ENCODE results near the gene IGFN1.
A peak's percentile ranks its signal among the peaks of the same experiment; 100 is the strongest.
"Not testable (repeated sequence)": the region's sequence is repeated elsewhere in the genome, so short reads cannot be mapped to it uniquely, and the experiment has no call there.

IGFN1 gene

DNA sequence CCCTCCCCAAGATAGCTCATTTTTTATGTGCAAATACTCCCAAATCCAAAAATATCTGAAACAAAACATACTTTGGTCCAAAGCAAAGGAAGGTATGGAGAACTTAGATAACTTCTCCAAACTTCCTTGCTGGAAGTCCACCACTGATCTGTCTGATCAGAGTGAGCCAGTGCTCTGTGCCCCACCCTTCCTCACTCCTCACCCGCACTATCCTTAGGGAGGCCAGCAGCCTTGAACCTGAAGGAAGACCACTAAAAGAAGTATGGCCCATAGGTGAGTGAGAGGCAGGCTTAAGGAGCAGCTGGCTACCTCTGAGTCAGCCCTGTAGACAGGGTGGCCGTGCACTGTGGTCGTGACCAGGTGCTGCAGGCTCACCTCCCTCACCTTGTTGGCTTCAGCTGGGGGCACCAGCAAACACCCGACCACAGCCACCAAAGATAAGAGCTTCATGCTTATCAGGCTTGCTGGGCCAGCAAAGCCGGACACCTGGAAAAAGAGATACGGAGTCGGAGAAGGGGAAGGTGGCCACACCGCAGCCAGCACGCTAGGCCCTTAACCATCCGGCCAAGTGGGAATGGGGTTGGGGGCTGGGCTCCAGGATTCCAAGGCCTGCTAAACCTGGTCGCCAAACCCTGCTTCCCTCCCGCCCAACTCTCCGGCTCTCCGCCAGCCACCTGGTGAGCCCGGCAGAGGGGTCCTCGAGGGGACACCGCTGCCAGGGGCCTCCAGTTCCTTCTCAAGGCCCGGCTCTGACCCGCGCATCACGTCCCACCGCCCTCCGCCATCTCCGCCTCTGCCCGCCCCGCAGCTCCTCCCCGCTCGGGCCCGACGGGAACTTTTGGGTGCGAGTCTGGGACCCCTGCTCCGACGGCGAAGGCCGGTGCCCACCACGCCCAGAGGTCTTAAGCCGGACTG is 36.9 kb upstream of the IGFN1 start:
- DNase-seq (ENCODE audit: low spot score) = no peak
- in situ Hi-C loops (cut with MboI; ENCODE audit: low pct_unique_long_range_greater_than_20kb, low sequenced_read_pairs, unreplicated experiment) = no loop called here

DNA sequence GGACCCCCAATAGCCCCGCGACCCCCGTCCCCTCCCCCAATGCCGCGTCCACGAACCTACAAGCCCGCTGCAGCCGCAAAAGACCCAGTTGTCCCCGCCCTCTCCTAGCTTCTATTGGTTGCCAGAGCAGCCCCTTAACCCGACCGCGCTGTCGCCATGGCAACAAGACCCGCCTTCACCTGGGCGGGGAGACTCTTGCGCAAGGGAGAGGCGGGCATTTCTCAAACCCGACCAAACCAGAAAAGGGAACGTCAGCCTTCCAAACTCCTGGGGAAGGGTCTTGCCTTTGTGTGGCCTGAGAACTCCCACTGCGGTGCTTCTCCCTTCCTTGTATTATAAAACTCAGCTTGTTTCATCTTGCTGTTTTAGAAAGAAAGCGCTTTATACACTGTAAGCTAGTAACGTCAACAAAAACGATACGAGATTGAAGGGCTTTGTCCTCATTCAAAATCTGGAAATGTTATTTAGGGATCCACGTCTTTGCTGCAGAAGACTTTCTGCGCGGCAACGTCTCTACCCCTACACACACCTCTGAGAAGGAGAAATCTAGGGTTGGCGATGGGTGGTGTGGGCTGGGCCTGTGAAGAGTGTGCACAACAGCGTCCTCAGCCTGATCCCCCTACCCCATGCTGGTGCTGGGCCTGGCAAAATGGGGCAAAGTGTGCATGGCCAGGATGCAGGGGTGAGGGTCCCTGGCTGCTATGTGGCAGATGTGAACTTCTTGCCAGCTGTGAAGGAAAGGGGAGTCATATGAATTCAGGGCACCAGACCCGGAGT is 36.0 kb upstream of the IGFN1 start, which contains the start of gene TMEM9:
Gene TMEM9 (minus strand): TSS at position 86 of the 777 bp plus-strand sequence. CDS start 551 bp downstream, outside the sequence.
- TF ChIP-seq, protein P1, sequence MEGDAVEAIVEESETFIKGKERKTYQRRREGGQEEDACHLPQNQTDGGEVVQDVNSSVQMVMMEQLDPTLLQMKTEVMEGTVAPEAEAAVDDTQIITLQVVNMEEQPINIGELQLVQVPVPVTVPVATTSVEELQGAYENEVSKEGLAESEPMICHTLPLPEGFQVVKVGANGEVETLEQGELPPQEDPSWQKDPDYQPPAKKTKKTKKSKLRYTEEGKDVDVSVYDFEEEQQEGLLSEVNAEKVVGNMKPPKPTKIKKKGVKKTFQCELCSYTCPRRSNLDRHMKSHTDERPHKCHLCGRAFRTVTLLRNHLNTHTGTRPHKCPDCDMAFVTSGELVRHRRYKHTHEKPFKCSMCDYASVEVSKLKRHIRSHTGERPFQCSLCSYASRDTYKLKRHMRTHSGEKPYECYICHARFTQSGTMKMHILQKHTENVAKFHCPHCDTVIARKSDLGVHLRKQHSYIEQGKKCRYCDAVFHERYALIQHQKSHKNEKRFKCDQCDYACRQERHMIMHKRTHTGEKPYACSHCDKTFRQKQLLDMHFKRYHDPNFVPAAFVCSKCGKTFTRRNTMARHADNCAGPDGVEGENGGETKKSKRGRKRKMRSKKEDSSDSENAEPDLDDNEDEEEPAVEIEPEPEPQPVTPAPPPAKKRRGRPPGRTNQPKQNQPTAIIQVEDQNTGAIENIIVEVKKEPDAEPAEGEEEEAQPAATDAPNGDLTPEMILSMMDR (IDR thresholded peaks at IDR 0.05; ENCODE audit: extremely low read depth, insufficient read depth, missing control alignments) = no peak
- in situ Hi-C loops (cut with MboI; ENCODE audit: low pct_unique_long_range_greater_than_20kb, low sequenced_read_pairs, unreplicated experiment) = no loop called here
- peak; percentile 98 for DNase-seq (ENCODE audit: low spot score)

More for the DNA sequence above, 36.9 kb upstream of the IGFN1 start:
- TF ChIP-seq, protein P1 (IDR thresholded peaks at IDR 0.05; ENCODE audit: extremely low read depth, insufficient read depth, missing control alignments) = no peak

DNA sequence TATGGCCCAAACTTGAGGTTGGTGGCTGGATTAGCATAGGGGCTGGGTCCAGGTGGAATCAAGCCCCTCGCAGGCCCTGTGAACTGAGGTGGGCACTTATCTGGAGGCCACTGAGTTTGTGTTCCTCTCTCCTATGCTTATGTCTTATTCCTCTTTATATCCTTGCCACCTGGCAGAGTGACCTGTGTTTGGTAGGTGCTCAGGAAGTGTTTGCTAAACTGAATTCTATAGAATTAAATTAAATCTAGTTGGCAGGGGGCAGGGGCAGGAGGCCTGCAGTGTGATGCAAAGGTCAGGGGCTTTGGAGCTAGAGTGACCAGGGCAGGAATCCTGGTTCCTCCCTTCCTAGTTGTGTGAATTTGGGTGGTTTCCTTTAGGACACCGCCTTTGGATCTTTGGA is 35.3 kb upstream of the IGFN1 start:
- no peak for DNase-seq (ENCODE audit: low spot score)
- TF ChIP-seq, protein P1 (IDR thresholded peaks at IDR 0.05; ENCODE audit: extremely low read depth, insufficient read depth, missing control alignments) = no peak
- in situ Hi-C loops (cut with MboI; ENCODE audit: low pct_unique_long_range_greater_than_20kb, low sequenced_read_pairs, unreplicated experiment) = no loop called here

DNA sequence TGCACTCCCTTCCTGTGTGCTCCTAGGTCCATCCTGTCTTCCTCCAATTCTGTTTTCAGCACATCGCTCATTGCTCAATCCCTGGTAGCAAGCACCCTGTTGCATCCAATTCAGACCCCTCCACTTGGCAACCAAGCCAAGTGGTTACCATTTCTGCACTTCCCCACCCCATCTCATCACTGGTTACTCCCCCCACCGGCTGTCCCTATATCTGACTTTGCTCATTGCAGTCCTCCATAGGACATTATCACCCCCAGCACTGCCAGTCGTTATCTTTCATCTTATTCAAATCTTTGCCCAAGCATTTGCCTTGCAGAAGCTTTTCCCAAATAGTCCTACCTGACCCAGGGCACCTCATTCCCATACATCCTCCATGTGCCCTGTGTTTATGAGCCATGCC is 34.3 kb upstream of the IGFN1 start:
- in situ Hi-C loops (cut with MboI; ENCODE audit: low pct_unique_long_range_greater_than_20kb, low sequenced_read_pairs, unreplicated experiment) = no loop called here
- TF ChIP-seq, protein P1 (IDR thresholded peaks at IDR 0.05; ENCODE audit: extremely low read depth, insufficient read depth, missing control alignments) = no peak

DNA sequence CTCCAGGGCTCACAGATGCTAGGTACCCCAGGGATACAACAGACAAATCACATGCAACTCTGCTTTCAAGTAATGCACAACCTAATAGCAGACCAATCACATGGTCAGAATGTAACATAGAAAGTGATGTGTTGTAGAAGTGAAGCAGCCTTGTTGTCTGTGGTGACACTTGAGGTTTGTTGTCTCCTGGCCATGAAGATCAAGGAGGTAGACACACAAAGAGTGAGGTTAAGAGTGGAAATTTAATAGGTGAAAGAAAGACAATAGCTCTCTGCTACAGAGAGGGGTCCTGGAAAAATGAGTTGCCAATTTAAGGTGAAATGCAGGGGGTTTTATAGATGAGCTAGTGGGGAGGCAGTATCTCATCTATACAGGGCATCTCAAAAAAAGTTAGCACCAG is 33.8 kb upstream of the IGFN1 start:
- TF ChIP-seq, protein P1 (IDR thresholded peaks at IDR 0.05; ENCODE audit: extremely low read depth, insufficient read depth, missing control alignments) = no peak
- in situ Hi-C loops (cut with MboI; ENCODE audit: low pct_unique_long_range_greater_than_20kb, low sequenced_read_pairs, unreplicated experiment) = no loop called here
- DNase-seq (ENCODE audit: low spot score) = no peak

More for the DNA sequence above, 34.3 kb upstream of the IGFN1 start:
- DNase-seq (ENCODE audit: low spot score) = no peak

DNA sequence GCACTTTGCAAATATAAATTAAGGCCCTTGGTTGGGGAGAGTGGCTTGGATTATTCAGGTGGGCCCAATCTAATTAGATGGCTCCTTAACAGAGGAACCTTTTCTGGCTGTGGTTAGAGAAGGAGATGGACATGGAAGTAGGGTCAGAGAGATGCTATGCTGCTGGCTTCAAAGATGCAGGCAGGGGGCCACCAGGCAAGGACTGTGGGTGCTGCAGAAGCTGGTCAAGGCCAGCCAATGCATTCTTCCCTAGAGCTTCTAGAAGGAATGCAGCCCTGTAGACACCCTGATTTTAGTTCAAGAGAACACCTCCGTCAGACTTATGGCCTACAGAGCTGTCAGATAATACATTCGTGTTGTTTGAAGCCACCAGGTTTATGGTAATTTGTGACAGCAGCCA is 32.7 kb upstream of the IGFN1 start:
- in situ Hi-C loops (cut with MboI; ENCODE audit: low pct_unique_long_range_greater_than_20kb, low sequenced_read_pairs, unreplicated experiment) = no loop called here
- DNase-seq (ENCODE audit: low spot score) = no peak
- TF ChIP-seq, protein P1 (IDR thresholded peaks at IDR 0.05; ENCODE audit: extremely low read depth, insufficient read depth, missing control alignments) = no peak

DNA sequence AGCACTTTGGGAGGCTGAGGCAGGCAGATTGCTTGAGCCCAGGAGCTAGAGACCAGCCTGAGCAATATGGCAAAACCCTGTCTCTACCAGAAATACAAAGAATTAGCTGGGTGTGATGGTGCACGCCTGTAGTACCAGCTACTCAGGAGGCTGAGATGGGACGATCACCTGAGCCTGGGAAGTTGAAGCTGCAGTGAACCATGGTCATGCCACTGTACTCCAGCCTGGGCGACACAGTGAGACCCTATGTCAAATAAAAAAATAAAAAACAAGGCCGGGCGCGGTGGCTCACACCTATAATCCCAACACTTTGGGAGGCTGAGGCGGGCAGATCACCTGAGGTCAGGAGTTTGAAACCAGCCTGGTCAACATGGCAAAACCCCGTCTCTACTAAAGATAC is 27.6 kb upstream of the IGFN1 start:
- in situ Hi-C loops (cut with MboI; ENCODE audit: low pct_unique_long_range_greater_than_20kb, low sequenced_read_pairs, unreplicated experiment); DNase-seq (ENCODE audit: low spot score): not testable (repeated sequence)
